Measurements from ENCODE around the gene NUDT19.
A peak's percentile ranks its signal among the peaks of the same experiment; 100 is the strongest.

Gene NUDT19

DNA sequence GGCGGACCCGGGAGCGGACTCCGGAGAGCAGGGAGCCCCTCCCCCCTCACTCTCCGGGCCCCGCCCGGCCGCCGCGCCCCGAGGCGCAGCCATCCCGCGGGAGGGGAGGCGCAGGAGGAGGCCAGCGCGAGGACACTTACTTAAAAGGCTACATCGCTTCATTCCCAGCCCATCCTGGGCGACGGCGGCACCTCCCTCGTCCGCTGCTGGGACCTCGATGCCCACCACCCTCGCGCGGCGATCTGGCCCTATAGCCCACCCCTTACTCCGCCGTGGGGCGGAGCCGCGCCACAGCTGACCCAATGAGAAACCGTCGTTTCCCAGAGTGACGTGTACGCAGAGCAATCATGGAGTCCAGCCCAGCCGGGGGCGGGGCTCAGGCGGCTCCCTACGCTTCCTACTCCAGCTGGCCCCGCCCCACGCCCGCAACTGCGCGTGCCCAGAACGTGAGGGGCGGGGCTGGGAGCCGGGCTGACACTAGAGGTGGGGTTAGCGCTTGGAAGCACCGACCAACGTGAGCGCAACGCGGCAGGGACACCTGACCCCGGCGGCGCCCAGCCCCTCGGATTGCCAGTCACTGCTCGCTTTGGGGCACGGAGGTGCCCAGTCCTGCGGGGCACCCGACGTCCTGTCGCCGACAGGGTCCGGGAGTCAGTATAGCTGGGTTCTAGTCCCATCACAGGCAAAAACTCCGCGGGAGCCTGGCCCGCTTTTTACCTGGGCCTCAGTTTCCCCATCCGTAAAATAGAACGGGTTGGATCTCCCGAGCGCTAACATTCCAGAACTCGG, 16.5 kb upstream of the NUDT19 start, which contains the start of gene ANKRD27 (continued):
- TF ChIP-seq, protein P1, sequence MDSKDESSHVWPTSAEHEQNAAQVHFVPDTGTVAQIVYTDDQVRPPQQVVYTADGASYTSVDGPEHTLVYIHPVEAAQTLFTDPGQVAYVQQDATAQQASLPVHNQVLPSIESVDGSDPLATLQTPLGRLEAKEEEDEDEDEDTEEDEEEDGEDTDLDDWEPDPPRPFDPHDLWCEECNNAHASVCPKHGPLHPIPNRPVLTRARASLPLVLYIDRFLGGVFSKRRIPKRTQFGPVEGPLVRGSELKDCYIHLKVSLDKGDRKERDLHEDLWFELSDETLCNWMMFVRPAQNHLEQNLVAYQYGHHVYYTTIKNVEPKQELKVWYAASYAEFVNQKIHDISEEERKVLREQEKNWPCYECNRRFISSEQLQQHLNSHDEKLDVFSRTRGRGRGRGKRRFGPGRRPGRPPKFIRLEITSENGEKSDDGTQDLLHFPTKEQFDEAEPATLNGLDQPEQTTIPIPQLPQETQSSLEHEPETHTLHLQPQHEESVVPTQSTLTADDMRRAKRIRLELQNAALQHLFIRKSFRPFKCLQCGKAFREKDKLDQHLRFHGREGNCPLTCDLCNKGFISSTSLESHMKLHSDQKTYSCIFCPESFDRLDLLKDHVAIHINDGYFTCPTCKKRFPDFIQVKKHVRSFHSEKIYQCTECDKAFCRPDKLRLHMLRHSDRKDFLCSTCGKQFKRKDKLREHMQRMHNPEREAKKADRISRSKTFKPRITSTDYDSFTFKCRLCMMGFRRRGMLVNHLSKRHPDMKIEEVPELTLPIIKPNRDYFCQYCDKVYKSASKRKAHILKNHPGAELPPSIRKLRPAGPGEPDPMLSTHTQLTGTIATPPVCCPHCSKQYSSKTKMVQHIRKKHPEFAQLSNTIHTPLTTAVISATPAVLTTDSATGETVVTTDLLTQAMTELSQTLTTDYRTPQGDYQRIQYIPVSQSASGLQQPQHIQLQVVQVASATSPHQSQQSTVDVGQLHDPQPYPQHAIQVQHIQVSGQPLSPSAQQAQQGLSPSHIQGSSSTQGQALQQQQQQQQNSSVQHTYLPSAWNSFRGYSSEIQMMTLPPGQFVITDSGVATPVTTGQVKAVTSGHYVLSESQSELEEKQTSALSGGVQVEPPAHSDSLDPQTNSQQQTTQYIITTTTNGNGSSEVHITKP (tag by site-specific recombination; IDR thresholded peaks at IDR 0.05) = peak; percentile 64; the same call in 1 of the 2 replicates
- TF ChIP-seq ZNF404 (tag by site-specific recombination; IDR thresholded peaks at IDR 0.05) = no peak
- TF ChIP-seq ZBTB17 (tag by site-specific recombination; IDR thresholded peaks at IDR 0.05) = no peak; the same call in 1 of the 2 replicates
- no peak for TF ChIP-seq ZNF596 (tag by site-specific recombination; IDR thresholded peaks at IDR 0.05)
- no peak for TF ChIP-seq ZNF19 (tag by site-specific recombination; IDR thresholded peaks at IDR 0.05; ENCODE audit: low read depth)
- TF ChIP-seq ZBTB20 (tag by site-specific recombination; IDR thresholded peaks at IDR 0.05) = 0 out of 2 replicates have a peak, but pooled peaks have one; percentile 19
- peak; percentile 53 for TF ChIP-seq EGR2 (tag by site-specific recombination; IDR thresholded peaks at IDR 0.05; ENCODE audit: low read depth)
- no peak for TF ChIP-seq ZNF266 (tag by site-specific recombination; IDR thresholded peaks at IDR 0.05; ENCODE audit: low read depth)
- TF ChIP-seq, protein P2, sequence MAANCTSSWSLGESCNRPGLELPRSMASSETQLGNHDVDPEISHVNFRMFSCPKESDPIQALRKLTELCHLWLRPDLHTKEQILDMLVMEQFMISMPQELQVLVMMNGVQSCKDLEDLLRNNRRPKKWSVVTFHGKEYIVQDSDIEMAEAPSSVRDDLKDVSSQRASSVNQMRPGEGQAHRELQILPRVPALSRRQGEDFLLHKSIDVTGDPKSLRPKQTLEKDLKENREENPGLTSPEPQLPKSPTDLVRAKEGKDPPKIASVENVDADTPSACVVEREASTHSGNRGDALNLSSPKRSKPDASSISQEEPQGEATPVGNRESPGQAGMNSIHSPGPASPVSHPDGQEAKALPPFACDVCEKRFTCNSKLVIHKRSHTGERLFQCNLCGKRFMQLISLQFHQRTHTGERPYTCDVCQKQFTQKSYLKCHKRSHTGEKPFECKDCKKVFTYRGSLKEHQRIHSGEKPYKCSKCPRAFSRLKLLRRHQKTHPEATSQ (tag by site-specific recombination; IDR thresholded peaks at IDR 0.05) = no peak
- no peak for TF ChIP-seq ZBTB6 (tag by site-specific recombination; IDR thresholded peaks at IDR 0.05)
- TF ChIP-seq ZNF280D (tag by site-specific recombination; IDR thresholded peaks at IDR 0.05) = no peak; the same call in 1 of the 2 replicates
- no peak for TF ChIP-seq ZNF785 (tag by site-specific recombination; IDR thresholded peaks at IDR 0.05)
- TF ChIP-seq, protein P3, sequence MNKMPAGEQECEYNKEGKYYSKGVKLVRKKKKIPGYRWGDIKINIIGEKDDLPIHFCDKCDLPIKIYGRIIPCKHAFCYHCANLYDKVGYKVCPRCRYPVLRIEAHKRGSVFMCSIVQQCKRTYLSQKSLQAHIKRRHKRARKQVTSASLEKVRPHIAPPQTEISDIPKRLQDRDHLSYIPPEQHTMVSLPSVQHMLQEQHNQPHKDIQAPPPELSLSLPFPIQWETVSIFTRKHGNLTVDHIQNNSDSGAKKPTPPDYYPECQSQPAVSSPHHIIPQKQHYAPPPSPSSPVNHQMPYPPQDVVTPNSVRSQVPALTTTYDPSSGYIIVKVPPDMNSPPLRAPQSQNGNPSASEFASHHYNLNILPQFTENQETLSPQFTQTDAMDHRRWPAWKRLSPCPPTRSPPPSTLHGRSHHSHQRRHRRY (tag by site-specific recombination; IDR thresholded peaks at IDR 0.05) = 0 out of 2 replicates have a peak, but pooled peaks have one; percentile 54
- peak; percentile 82 for TF ChIP-seq KLF7 (tag by site-specific recombination; IDR thresholded peaks at IDR 0.05; ENCODE audit: borderline replicate concordance)
- no peak for TF ChIP-seq ZNF221 (tag by site-specific recombination; IDR thresholded peaks at IDR 0.05; ENCODE audit: borderline replicate concordance)
- TF ChIP-seq, protein P4, sequence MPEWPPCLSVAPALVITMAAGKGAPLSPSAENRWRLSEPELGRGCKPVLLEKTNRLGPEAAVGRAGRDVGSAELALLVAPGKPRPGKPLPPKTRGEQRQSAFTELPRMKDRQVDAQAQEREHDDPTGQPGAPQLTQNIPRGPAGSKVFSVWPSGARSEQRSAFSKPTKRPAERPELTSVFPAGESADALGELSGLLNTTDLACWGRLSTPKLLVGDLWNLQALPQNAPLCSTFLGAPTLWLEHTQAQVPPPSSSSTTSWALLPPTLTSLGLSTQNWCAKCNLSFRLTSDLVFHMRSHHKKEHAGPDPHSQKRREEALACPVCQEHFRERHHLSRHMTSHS (tag by site-specific recombination; IDR thresholded peaks at IDR 0.05) = no peak
- no peak for TF ChIP-seq ZNF571 (tag by site-specific recombination; IDR thresholded peaks at IDR 0.05)
- TF ChIP-seq, protein P5, sequence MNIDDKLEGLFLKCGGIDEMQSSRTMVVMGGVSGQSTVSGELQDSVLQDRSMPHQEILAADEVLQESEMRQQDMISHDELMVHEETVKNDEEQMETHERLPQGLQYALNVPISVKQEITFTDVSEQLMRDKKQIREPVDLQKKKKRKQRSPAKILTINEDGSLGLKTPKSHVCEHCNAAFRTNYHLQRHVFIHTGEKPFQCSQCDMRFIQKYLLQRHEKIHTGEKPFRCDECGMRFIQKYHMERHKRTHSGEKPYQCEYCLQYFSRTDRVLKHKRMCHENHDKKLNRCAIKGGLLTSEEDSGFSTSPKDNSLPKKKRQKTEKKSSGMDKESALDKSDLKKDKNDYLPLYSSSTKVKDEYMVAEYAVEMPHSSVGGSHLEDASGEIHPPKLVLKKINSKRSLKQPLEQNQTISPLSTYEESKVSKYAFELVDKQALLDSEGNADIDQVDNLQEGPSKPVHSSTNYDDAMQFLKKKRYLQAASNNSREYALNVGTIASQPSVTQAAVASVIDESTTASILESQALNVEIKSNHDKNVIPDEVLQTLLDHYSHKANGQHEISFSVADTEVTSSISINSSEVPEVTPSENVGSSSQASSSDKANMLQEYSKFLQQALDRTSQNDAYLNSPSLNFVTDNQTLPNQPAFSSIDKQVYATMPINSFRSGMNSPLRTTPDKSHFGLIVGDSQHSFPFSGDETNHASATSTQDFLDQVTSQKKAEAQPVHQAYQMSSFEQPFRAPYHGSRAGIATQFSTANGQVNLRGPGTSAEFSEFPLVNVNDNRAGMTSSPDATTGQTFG (tag by site-specific recombination; IDR thresholded peaks at IDR 0.05; ENCODE audit: borderline replicate concordance) = no peak
- peak; percentile 42 for TF ChIP-seq ZFHX2 (tag by site-specific recombination; conservative IDR thresholded peaks at IDR 0.05)
- TF ChIP-seq ZNF768 (tag by site-specific recombination; IDR thresholded peaks at IDR 0.05) = no peak
- no peak for TF ChIP-seq TRIM28 (IDR thresholded peaks at IDR 0.05; ENCODE audit: borderline replicate concordance, low read length)
- no peak for TF ChIP-seq HOXD13 (CRISPR knock-in tag; IDR thresholded peaks at IDR 0.05; ENCODE audit: borderline replicate concordance)
- TF ChIP-seq ZNF664 (tag by site-specific recombination; IDR thresholded peaks at IDR 0.05) = no peak
- no peak for TF ChIP-seq ZNF248 (tag by site-specific recombination; IDR thresholded peaks at IDR 0.05)
- no peak for TF ChIP-seq ZNF416 (tag by site-specific recombination; IDR thresholded peaks at IDR 0.05)

Measured in HEK293 (cell line).